Chondrocyte (in vitro differentiated cells): ENCODE results near the gene TEX2. TPM values are rescaled to one million over a fixed set of nuclear protein-coding genes. Genes with fewer than 3 reads are reported as not detected.

Source experiments
- DNase-seq: peaks from one replicate; pipeline ENCODE4 v3.0.0; 2021; ENCODE audit warnings: mixed read lengths, low spot score
- H3K27ac Mint-ChIP-seq: one replicate; pipeline ENCODE4 v1.8.0; 2021; ENCODE audit warnings: mild to moderate bottlenecking, moderate library complexity, mixed read lengths; ENCODE audit not compliant: unreplicated experiment
- H3K27me3 Mint-ChIP-seq: 2 replicates; pipeline ENCODE4 v1.8.0; 2021; ENCODE audit warnings: low read depth, mixed read lengths
- H3K36me3 Mint-ChIP-seq: 2 replicates; pipeline ENCODE4 v1.8.0; 2021; ENCODE audit warnings: low read depth, mixed read lengths
- H3K4me1 Mint-ChIP-seq: 2 replicates; pipeline ENCODE4 v1.8.0; 2021; ENCODE audit warnings: low read depth, mild to moderate bottlenecking, mixed read lengths
- H3K4me3 Mint-ChIP-seq: one replicate; pipeline ENCODE4 v1.8.0; 2021; ENCODE audit warnings: mild to moderate bottlenecking, moderate library complexity, mixed read lengths; ENCODE audit not compliant: unreplicated experiment
- H3K9me3 Mint-ChIP-seq: 2 replicates; pipeline ENCODE4 v1.8.0; 2021; ENCODE audit warnings: low read depth, mixed read lengths
- CTCF ChIP-seq: fragments of 200-600 bp; sonication (generic); IDR thresholded peaks from 2 replicates; pipeline ENCODE4 v1.5.0; 2021; ENCODE audit warnings: antibody characterized with exemption, mild to moderate bottlenecking, moderate library complexity
- total RNA-seq: library from RNA; stranded (reverse); gene quantifications from 3 replicates; pipeline ENCODE4 v1.2.1, GENCODE V29; 2021

TEX2 gene
- total RNA-seq, 1 donor from 2014 or later, result 47.3 TPM

GRCh38 chr17:64196601-64197000, 66.5 kb downstream of the TEX2 start:
- H3K4me3 Mint-ChIP-seq, result no peak overlapping the region
- peaks cover 6% of the 10 kb centered on the region for H3K9me3 Mint-ChIP-seq
- no peaks in the 10 kb centered on the region for H3K27me3 Mint-ChIP-seq
- peaks cover 44% of the 10 kb centered on the region for H3K4me1 Mint-ChIP-seq
- peaks cover 13% of the 10 kb centered on the region for H3K36me3 Mint-ChIP-seq
- no peak for TF ChIP-seq CTCF
- H3K27ac Mint-ChIP-seq, result peak overlapping the region; percentile 79
- DNase-seq, result no peak

GRCh38 chr17:64193561-64193960, 69.5 kb downstream of the TEX2 start:
- no peak for DNase-seq
- Mint-ChIP-seq H3K4me3 (no peak overlapping the region), H3K9me3 (peaks cover 6% of the 10 kb centered on the region), H3K27ac (no peak overlapping the region), H3K27me3 (no peaks in the 10 kb centered on the region), H3K4me1 (peaks cover 37% of the 10 kb centered on the region), H3K36me3 (peaks cover 18% of the 10 kb centered on the region)
- TF ChIP-seq CTCF, result no peak

GRCh38 chr17:64192589-64192988, 70.5 kb downstream of the TEX2 start:
- Mint-ChIP-seq H3K4me1 (peaks cover 30% of the 10 kb centered on the region), H3K27me3 (no peaks in the 10 kb centered on the region), H3K4me3 (no peak overlapping the region), H3K36me3 (peaks cover 22% of the 10 kb centered on the region), H3K27ac (no peak overlapping the region), H3K9me3 (peaks cover 6% of the 10 kb centered on the region)
- DNase-seq, result no peak
- TF ChIP-seq CTCF, result no peak

GRCh38 chr17:64190472-64190871, 72.6 kb downstream of the TEX2 start:
- no peak for DNase-seq
- Mint-ChIP-seq H3K9me3 (no peaks in the 10 kb centered on the region), H3K4me3 (no peak overlapping the region), H3K4me1 (peaks cover 25% of the 10 kb centered on the region), H3K27ac (no peak overlapping the region), H3K27me3 (no peaks in the 10 kb centered on the region), H3K36me3 (peaks cover 27% of the 10 kb centered on the region)
- TF ChIP-seq CTCF, result no peak

GRCh38 chr17:64188088-64188487, 75.0 kb downstream of the TEX2 start:
- Mint-ChIP-seq H3K4me3 (no peak overlapping the region), H3K9me3 (no peaks in the 10 kb centered on the region), H3K4me1 (peaks cover 31% of the 10 kb centered on the region), H3K27me3 (no peaks in the 10 kb centered on the region), H3K27ac (peak overlapping the region; percentile 57), H3K36me3 (peaks cover 22% of the 10 kb centered on the region)
- no peak for TF ChIP-seq CTCF
- DNase-seq, result no peak
